Eye (tissue), 1 donor: ENCODE data around the gene TSSC4.

Source experiments
- DNase-seq: peaks from one replicate; pipeline ENCODE4 v3.0.0-alpha.2; 2015

The TSSC4 gene

GRCh38 chr11:2451916-2452315, 51.4 kb downstream of the TSSC4 start:
- DNase-seq, result no peak

- DNase-seq, result peak; percentile 84
Observed at GRCh38 chr11:2452321-2453012, 51.9 kb downstream of the TSSC4 start.

GRCh38 chr11:2453436-2453835, 52.9 kb downstream of the TSSC4 start:
- no peak for DNase-seq
